IMR-90 (cell line): ENCODE measurements around the gene SLC16A5. TPM values are rescaled to one million over a fixed set of nuclear protein-coding genes. Genes with fewer than 3 reads are reported as not detected.

Source experiments
- ATAC-seq: fragments of 200-7000 bp; cut with Tn5 transposase; 2 replicates; pipeline ENCODE4 v1.9.1; 2020; ENCODE audit warnings: low read depth, mild to moderate bottlenecking, moderate library complexity
- BruUV-seq: library from RNA; stranded (reverse); fragments of 400-500 nt; replicated peaks from 2 replicates; lab custom pipeline; 2021; lab: Mats Ljungman, UMichigan
- CTCF ChIA-PET: fragments of 300-600 bp; formaldehyde crosslinking; extraction: SDS; loops from one replicate; lab custom pipeline; 2021; ENCODE audit warnings: antibody characterized with exemption; lab: Yijun Ruan, JAX
- POLR2A ChIA-PET: fragments of 300-600 bp; sonication (Branson Sonifier 250); formaldehyde crosslinking; loops from one replicate; lab custom pipeline; 2022; ENCODE audit warnings: antibody characterized with exemption; ENCODE audit not compliant: unreplicated experiment; lab: Charles Lee
- DNase-seq: peaks from one replicate; pipeline ENCODE4 v3.0.0; 2013
- H2AFZ ChIP-seq: replicated peaks from 2 replicates; pipeline ENCODE3; 2013; ENCODE audit warnings: low read length, mild to moderate bottlenecking; ENCODE audit not compliant: poor library complexity
- H2AK5ac ChIP-seq: 2 replicates; pipeline ENCODE4 v1.6.1; 2013; ENCODE audit warnings: low read depth, low read length, inconsistent platforms
- H2AK9ac ChIP-seq: replicated peaks from 2 replicates; pipeline ENCODE3; 2013; ENCODE audit warnings: mild to moderate bottlenecking, low read depth, low read length, moderate library complexity; ENCODE audit not compliant: poor library complexity
- H2BK120ac ChIP-seq: 2 replicates; pipeline ENCODE4 v1.6.1; 2013; ENCODE audit warnings: low read depth, low read length, inconsistent platforms
- H2BK15ac ChIP-seq: 3 replicates; pipeline ENCODE4 v1.6.1; 2013; ENCODE audit warnings: low read depth, low read length, inconsistent platforms
- H2BK20ac ChIP-seq: 2 replicates; pipeline ENCODE4 v1.6.1; 2013; ENCODE audit warnings: low read depth, mild to moderate bottlenecking, inconsistent platforms, low read length, moderate library complexity
- H2BK5ac ChIP-seq: 2 replicates; pipeline ENCODE4 v1.6.1; 2013; ENCODE audit warnings: mild to moderate bottlenecking, low read depth, low read length, inconsistent platforms; ENCODE audit not compliant: poor library complexity, severe bottlenecking
- H3K14ac ChIP-seq: replicated peaks from 2 replicates; pipeline ENCODE4 v1.6.1; 2013; ENCODE audit warnings: low read depth, low read length, inconsistent platforms
- H3K18ac ChIP-seq: 2 replicates; pipeline ENCODE4 v1.6.1; 2013; ENCODE audit warnings: low read depth, low read length, control low read depth
- H3K23ac ChIP-seq: 2 replicates; pipeline ENCODE4 v1.6.1; 2013; ENCODE audit warnings: low read depth, low read length, inconsistent platforms
- H3K27ac ChIP-seq: 2 replicates; pipeline ENCODE4 v1.5.1; 2013; ENCODE audit warnings: mild to moderate bottlenecking, control low read depth, low read length; ENCODE audit not compliant: insufficient read depth
- H3K27me3 ChIP-seq: 2 replicates; pipeline ENCODE4 v1.6.1; 2013; ENCODE audit warnings: low read length; ENCODE audit not compliant: control insufficient read depth, insufficient read depth
- H3K36me3 ChIP-seq: 2 replicates; pipeline ENCODE4 v1.6.1; 2013; ENCODE audit warnings: low read length, mixed read lengths; ENCODE audit not compliant: control insufficient read depth, insufficient read depth
- H3K4ac ChIP-seq: 2 replicates; pipeline ENCODE4 v1.6.1; 2013; ENCODE audit warnings: low read depth, low read length, inconsistent platforms
- H3K4me1 ChIP-seq: 2 replicates; pipeline ENCODE4 v1.6.1; 2013; ENCODE audit warnings: low read length, mixed read lengths; ENCODE audit not compliant: control insufficient read depth, insufficient read depth
- H3K4me2 ChIP-seq: 2 replicates; pipeline ENCODE4 v1.6.1; 2013; ENCODE audit warnings: low read depth, mild to moderate bottlenecking, control low read depth, low read length, moderate library complexity
- H3K4me3 ChIP-seq: 2 replicates; pipeline ENCODE4 v1.5.1; 2013; ENCODE audit warnings: low read depth, mild to moderate bottlenecking, control low read depth, low read length, moderate library complexity; ENCODE audit not compliant: insufficient read depth
- H3K56ac ChIP-seq: 2 replicates; pipeline ENCODE4 v1.6.1; 2013; ENCODE audit warnings: low read length, inconsistent platforms; ENCODE audit not compliant: insufficient read depth; ENCODE audit errors: extremely low read depth
- H3K79me1 ChIP-seq, 2 experiments: 2 replicates each; pipeline ENCODE4 v1.6.1; 2013; ENCODE audit warnings: low read length in 2 of 2, inconsistent platforms in 1 of 2, low read depth in 1 of 2
- H3K9ac ChIP-seq: 2 replicates; pipeline ENCODE4 v1.6.1; 2013; ENCODE audit warnings: low read depth, low read length, control low read depth
- H3K9me1 ChIP-seq: 2 replicates; pipeline ENCODE4 v1.6.1; 2013; ENCODE audit warnings: low read length, inconsistent platforms; ENCODE audit not compliant: insufficient read depth
- H3K9me3 ChIP-seq: 2 replicates; pipeline ENCODE4 v1.6.1; 2013; ENCODE audit warnings: low read length; ENCODE audit not compliant: control insufficient read depth, insufficient read depth
- H4K20me1 ChIP-seq: 2 replicates; pipeline ENCODE4 v1.6.1; 2013; ENCODE audit warnings: low read length, inconsistent platforms; ENCODE audit not compliant: insufficient read depth
- H4K5ac ChIP-seq: 2 replicates; pipeline ENCODE4 v1.6.1; 2013; ENCODE audit warnings: mild to moderate bottlenecking, low read depth, low read length, control low read depth
- H4K8ac ChIP-seq, 2 experiments: 2 replicates each; pipeline ENCODE4 v1.6.1; 2013; ENCODE audit warnings: low read depth in 2 of 2, low read length in 2 of 2, control low read depth in 1 of 2, inconsistent platforms in 1 of 2
- H4K91ac ChIP-seq: 2 replicates; pipeline ENCODE4 v1.6.1; 2013; ENCODE audit warnings: low read depth, low read length, inconsistent platforms; ENCODE audit not compliant: insufficient read depth
- CTCF ChIP-seq: conservative IDR thresholded peaks from 2 replicates; pipeline ENCODE4 v1.5.1; 2012; ENCODE audit warnings: mild to moderate bottlenecking, low read depth, low read length, improper control_type of control experiment
- FOS ChIP-seq: fragments of 150-350 bp; IDR thresholded peaks from 2 replicates; pipeline ENCODE4 v1.6.1; 2016; ENCODE audit warnings: low read depth, low read length
- MAZ ChIP-seq: IDR thresholded peaks from 2 replicates; pipeline ENCODE4 v1.6.1; 2012; ENCODE audit warnings: low read depth, mild to moderate bottlenecking, low read length, improper control_type of control experiment, moderate library complexity, borderline replicate concordance
- RAD21 ChIP-seq: IDR thresholded peaks from 2 replicates; pipeline ENCODE4 v1.6.1; 2012; ENCODE audit warnings: low read length, improper control_type of control experiment
- WGBS, 2 experiments: methylation state at CpG; one replicate each; pipeline versions ENCODE4 v1.1.5 to v1.1.7; 2013; ENCODE audit warnings: missing lambda C conversion rate in 2 of 2; ENCODE audit not compliant: insufficient read length in 1 of 2; ENCODE audit errors: extremely low coverage in 2 of 2; 5-methylcytosine and 5-hydroxymethylcytosine counted together
- dilution Hi-C: fragments of 300-500 bp; cut with HindIII; formaldehyde crosslinking; loops from one replicate; pipeline ENCODE4 v1.14.3; 2018; ENCODE audit warnings: low sequenced_read_pairs; ENCODE audit not compliant: unreplicated experiment
- in situ Hi-C: fragments of 300-500 bp; cut with MboI; formaldehyde crosslinking; loops from 3 replicates; pipeline ENCODE4 v1.14.3; 2019; ENCODE audit warnings: low sequenced_read_pairs, inconsistent platforms, mixed read lengths
- intact Hi-C: fragments of 100-400 bp; cut with micrococcal nuclease; formaldehyde crosslinking; loops from 2 replicates; pipeline ENCODE4 v1.10.0; 2022
- polyA plus RNA-seq, 3 experiments: library from polyadenylated mRNA; depleted of rRNA; stranded (reverse); fragments of >200 nt; gene quantifications; 2 replicates each; pipeline ENCODE4 v1.2.3, GENCODE V29; 2012; ENCODE audit warnings: low replicate concordance in 1 of 3
- total RNA-seq: library from RNA; depleted of rRNA; stranded (reverse); fragments of >200 nt; gene quantifications from 2 replicates; pipeline ENCODE4 v1.2.3, GENCODE V29; 2012

SLC16A5 gene
- total and polyA plus RNA-seq, 2 of the 4 experiments (the other 2 are of a cell fraction), result 1.8 to 7.1 TPM

GRCh38 chr17:75064040-75064439, 23.7 kb upstream of the SLC16A5 start:
- H3K9me3 ChIP-seq, result no peaks in the 10 kb centered on the region
- H3K9me1 ChIP-seq, result 0 out of 2 replicates have a peak, but pooled peaks cover 3% of the 10 kb centered on the region
- peaks cover 3 to 5% of the 10 kb centered on the region in 2 experiments; a peak in 3 of 4 replicates for H3K79me1 ChIP-seq
- H2AK5ac ChIP-seq, result no peak overlapping the region
- H2BK120ac ChIP-seq, result no peak overlapping the region
- no peak overlapping the region for H3K27ac ChIP-seq
- no peak overlapping the region for H2BK20ac ChIP-seq
- TF ChIP-seq MAZ (no peak), RAD21 (no peak), FOS (no peak), CTCF (no peak)
- no peak overlapping the region for H3K23ac ChIP-seq
- no peak for DNase-seq
- no peak overlapping the region for H2AK9ac ChIP-seq
- H2AFZ ChIP-seq, result no peak overlapping the region
- no peak overlapping the region for H4K8ac ChIP-seq
- ChIA-PET POLR2A (no interaction called here), CTCF (interaction anchor here (1.1 kb wide), 1 partner anchor 41 kb away, joined by 3 read pairs; no protein-coding TSS in a partner anchor)
- no peaks in the 10 kb centered on the region for H4K20me1 ChIP-seq
- peaks cover 6% of the 10 kb centered on the region; the same call in 1 of the 2 replicates for H3K4me1 ChIP-seq
- H3K56ac ChIP-seq, result no peak overlapping the region
- no peak overlapping the region for H2BK15ac ChIP-seq
- H3K4ac ChIP-seq, result no peak overlapping the region
- H3K36me3 ChIP-seq, result peaks cover 46% of the 10 kb centered on the region
- no peak overlapping the region for H3K4me3 ChIP-seq
- ATAC-seq, result no peak
- no peak overlapping the region for H3K4me2 ChIP-seq
- no peak overlapping the region for H3K18ac ChIP-seq
- no peak overlapping the region for H4K5ac ChIP-seq
- dilution Hi-C loops (no loop called here), intact Hi-C loops (loop anchor here (5.0 to 10.0 kb wide), 2 partner anchors 48 to 141 kb away; partner anchors contain the start of gene NUP85), in situ Hi-C loops (loop anchor here (10.0 to 25.0 kb wide), 2 partner anchors 141 to 348 kb away; partner anchors contain the start of genes GRB2 and NUP85)
- no peaks in the 10 kb centered on the region for H3K27me3 ChIP-seq
- no peak overlapping the region for H3K14ac ChIP-seq
- WGBS, 2 experiments, result no CpG with 5 or more reads among the region's 11 CpGs
- no peak overlapping the region for H3K9ac ChIP-seq
- H4K91ac ChIP-seq, result no peak overlapping the region
- BruUV-seq, result no TSS peak
- no peak overlapping the region for H2BK5ac ChIP-seq
